Prostate gland (tissue), 2 donors: ENCODE results near the gene SOX8.

Experiments used
- CTCF ChIP-seq, 4 experiments: fragments of 200-600 bp in 2 of 4; fragments of 450-650 bp in 2 of 4; sonication (generic) in 2 of 4; IDR thresholded peaks; 1 replicate in 3 of 4; 2 replicates in 1 of 4; pipeline ENCODE4 v1.5.1; 2016 to 2019; ENCODE audit warnings: antibody characterized with exemption in 4 of 4, mild to moderate bottlenecking in 2 of 4, moderate library complexity in 2 of 4
- POLR2A ChIP-seq: fragments of 450-650 bp; IDR thresholded peaks from one replicate; pipeline ENCODE4 v1.6.1; 2016; ENCODE audit warnings: antibody characterized with exemption, mild to moderate bottlenecking
- POLR2AphosphoS5 ChIP-seq: sonication (generic); formaldehyde crosslinking; IDR thresholded peaks from one replicate; pipeline ENCODE4 v1.6.1; 2017; ENCODE audit warnings: antibody characterized with exemption

- TF ChIP-seq CTCF (IDR thresholded peaks at IDR 0.05) (no peak), POLR2A (no peak), POLR2AphosphoS5 (no peak)
Measured at GRCh38 chr16:1009358-1010150, 28.0 kb downstream of the SOX8 start.
